ENCODE results near the gene RHBDL3. TPM values are rescaled to one million over a fixed set of nuclear protein-coding genes. Genes with fewer than 3 reads are reported as not detected.
"Not testable (repeated sequence)": the region's sequence is repeated elsewhere in the genome, so short reads cannot be mapped to it uniquely, and the experiment has no call there.

Gene RHBDL3
- total and polyA plus RNA-seq, 5 experiments from 2014 or later: not detected

GRCh38 chr17:32302037-32302436 is 36.4 kb downstream of the RHBDL3 start:
- Mint-ChIP-seq H3K4me3 (no peak overlapping the region), H3K27ac (no peak overlapping the region), H3K27me3 (peaks cover 0 to 2% (median 0%) of the 10 kb centered on the region in 5 donors), H3K36me3 (no peaks in the 10 kb centered on the region), H3K9me3 (no peaks in the 10 kb centered on the region), H3K4me1 (no peaks in the 10 kb centered on the region)
- DNase-seq: no peak
- ATAC-seq: no peak
- POLR2A ChIA-PET: no interaction called here

GRCh38 chr17:32302860-32303649 is 37.4 kb downstream of the RHBDL3 start:
- Mint-ChIP-seq H3K27ac (no peak overlapping the region), H3K4me3 (no peak overlapping the region), H3K27me3 (peaks cover 0 to 2% (median 0%) of the 10 kb centered on the region in 5 donors), H3K36me3 (no peaks in the 10 kb centered on the region), H3K4me1 (no peaks in the 10 kb centered on the region), H3K9me3 (no peaks in the 10 kb centered on the region)
- ATAC-seq (no peak), DNase-seq (no peak)
- POLR2A ChIA-PET: no interaction called here

GRCh38 chr17:32303781-32304288 is 38.2 kb downstream of the RHBDL3 start:
- Mint-ChIP-seq H3K4me1 (no peaks in the 10 kb centered on the region), H3K9me3 (no peaks in the 10 kb centered on the region), H3K4me3 (no peak overlapping the region), H3K27me3 (no peaks in the 10 kb centered on the region), H3K27ac (no peak overlapping the region), H3K36me3 (no peaks in the 10 kb centered on the region)
- ATAC-seq (no peak), DNase-seq (no peak)
- POLR2A ChIA-PET: no interaction called here

- POLR2A ChIA-PET: interaction anchor here (0.7 kb wide), 1 partner anchor 66 kb away, joined by 3 read pairs; no protein-coding TSS in a partner anchor
- Mint-ChIP-seq H3K27ac (peak overlapping the region in 1 of 10 donors; percentile 71), H3K4me3 (no peak overlapping the region), H3K4me1 (no peaks in the 10 kb centered on the region), H3K9me3 (no peaks in the 10 kb centered on the region), H3K36me3 (no peaks in the 10 kb centered on the region), H3K27me3 (peaks cover 0 to 1% (median 0%) of the 10 kb centered on the region in 5 donors)
- DNase-seq: no peak
- no peak for ATAC-seq
Observed at GRCh38 chr17:32305049-32305448, 39.4 kb downstream of the RHBDL3 start.

- Mint-ChIP-seq H3K4me3 (no peak overlapping the region), H3K9me3 (no peaks in the 10 kb centered on the region), H3K4me1 (no peaks in the 10 kb centered on the region), H3K27ac (no peak overlapping the region), H3K27me3 (peaks cover 0 to 2% (median 0%) of the 10 kb centered on the region in 5 donors), H3K36me3 (no peaks in the 10 kb centered on the region)
- no peak for DNase-seq
- no peak for ATAC-seq
- POLR2A ChIA-PET: no interaction called here
Observed at GRCh38 chr17:32307658-32308057, 42.0 kb downstream of the RHBDL3 start.

- Mint-ChIP-seq H3K9me3 (no peaks in the 10 kb centered on the region), H3K4me1 (no peaks in the 10 kb centered on the region), H3K36me3 (no peaks in the 10 kb centered on the region), H3K27me3 (peaks cover 0 to 9% (median 5%) of the 10 kb centered on the region in 5 donors), H3K4me3 (no peak overlapping the region), H3K27ac (no peak overlapping the region)
- no peak for ATAC-seq
- POLR2A ChIA-PET: no interaction called here
- no peak for DNase-seq
Observed at GRCh38 chr17:32311028-32311536, 45.5 kb downstream of the RHBDL3 start.

- POLR2A ChIA-PET: interaction anchor here (0.5 kb wide), 1 partner anchor 18 kb away, joined by 3 read pairs; no protein-coding TSS in a partner anchor
- DNase-seq (no peak), ATAC-seq (no peak)
- Mint-ChIP-seq H3K9me3 (no peaks in the 10 kb centered on the region), H3K4me3 (no peak overlapping the region), H3K36me3 (no peaks in the 10 kb centered on the region), H3K27me3 (peaks cover 2 to 10% (median 6%) of the 10 kb centered on the region in 5 donors), H3K27ac (no peak overlapping the region), H3K4me1 (peaks cover 0 to 6% (median 2%) of the 10 kb centered on the region in 4 donors)
Observed at GRCh38 chr17:32314636-32315035, 49.0 kb downstream of the RHBDL3 start.

GRCh38 chr17:32315171-32315570 is 49.5 kb downstream of the RHBDL3 start:
- peak overlapping the region in 1 of 10 donors; percentile 79 for H3K27ac Mint-ChIP-seq
- H3K4me3 Mint-ChIP-seq: no peak overlapping the region
- no peaks in the 10 kb centered on the region for H3K9me3 Mint-ChIP-seq
- H3K4me1 Mint-ChIP-seq: peaks cover 0 to 8% (median 2%) of the 10 kb centered on the region in 4 donors
- peaks cover 0 to 10% (median 6%) of the 10 kb centered on the region in 5 donors for H3K27me3 Mint-ChIP-seq
- no peaks in the 10 kb centered on the region for H3K36me3 Mint-ChIP-seq
- ATAC-seq (no peak), DNase-seq (no peak)
- POLR2A ChIA-PET: interaction anchor here (0.5 kb wide), 1 partner anchor 17 kb away, joined by 3 read pairs; no protein-coding TSS in a partner anchor

- H3K9me3 Mint-ChIP-seq, H3K4me3 Mint-ChIP-seq, DNase-seq, H3K4me1 Mint-ChIP-seq, H3K27ac Mint-ChIP-seq, POLR2A ChIA-PET, H3K36me3 Mint-ChIP-seq, ATAC-seq: not testable (repeated sequence)
- H3K27me3 Mint-ChIP-seq: peaks cover 0 to 10% (median 6%) of the 10 kb centered on the region in 5 donors
Observed at GRCh38 chr17:32316653-32317052, 51.0 kb downstream of the RHBDL3 start.

GRCh38 chr17:32317353-32317752 is 51.7 kb downstream of the RHBDL3 start:
- Mint-ChIP-seq H3K27me3 (peaks cover 0 to 10% (median 6%) of the 10 kb centered on the region in 5 donors), H3K9me3 (no peaks in the 10 kb centered on the region), H3K36me3 (no peaks in the 10 kb centered on the region), H3K27ac (peak overlapping the region in 2 of 10 donors; percentile 6 to 13), H3K4me3 (peak overlapping the region in 1 of 10 donors; percentile 8), H3K4me1 (peaks cover 0 to 8% (median 2%) of the 10 kb centered on the region in 4 donors)
- DNase-seq: no peak
- POLR2A ChIA-PET: no interaction called here
- ATAC-seq: no peak

- ATAC-seq (no peak), DNase-seq (no peak)
- H3K27me3 Mint-ChIP-seq: peaks cover 0 to 10% (median 6%) of the 10 kb centered on the region in 5 donors
- peaks cover 1 to 10% (median 4%) of the 10 kb centered on the region in 4 donors for H3K4me1 Mint-ChIP-seq
- H3K36me3 Mint-ChIP-seq: no peaks in the 10 kb centered on the region
- POLR2A ChIA-PET: no interaction called here
- H3K4me3 Mint-ChIP-seq: peak overlapping the region in 3 of 10 donors; percentile 9 to 73 (median 45)
- H3K9me3 Mint-ChIP-seq: no peaks in the 10 kb centered on the region
- no peak overlapping the region for H3K27ac Mint-ChIP-seq
Observed at GRCh38 chr17:32318071-32318470, 52.4 kb downstream of the RHBDL3 start.

GRCh38 chr17:32319548-32319905 is 53.9 kb downstream of the RHBDL3 start:
- peaks cover 7 to 23% (median 17%) of the 10 kb centered on the region in 4 donors for H3K4me1 Mint-ChIP-seq
- H3K27ac Mint-ChIP-seq: peak overlapping the region in 2 of 10 donors; percentile 48 to 52
- peak overlapping the region; percentile 65 to 87 (median 80) for H3K4me3 Mint-ChIP-seq
- H3K27me3 Mint-ChIP-seq: peaks cover 0 to 10% (median 6%) of the 10 kb centered on the region in 5 donors
- ATAC-seq (peak; percentile 89 to 90), DNase-seq (peak; percentile 49 to 82 (median 68))
- POLR2A ChIA-PET: interaction anchor here (0.7 kb wide), 3 partner anchors 123 to 1570 kb away, joined by 3 to 7 read pairs (median 3); no protein-coding TSS in a partner anchor
- H3K36me3 Mint-ChIP-seq: no peaks in the 10 kb centered on the region
- H3K9me3 Mint-ChIP-seq: no peaks in the 10 kb centered on the region

- H3K27ac Mint-ChIP-seq, DNase-seq, H3K36me3 Mint-ChIP-seq, H3K4me3 Mint-ChIP-seq, ATAC-seq, H3K9me3 Mint-ChIP-seq, POLR2A ChIA-PET: not testable (repeated sequence)
- Mint-ChIP-seq H3K27me3 (peaks cover 0 to 10% (median 3%) of the 10 kb centered on the region in 5 donors), H3K4me1 (peaks cover 7 to 24% (median 17%) of the 10 kb centered on the region in 4 donors)
Observed at GRCh38 chr17:32320080-32320479, 54.4 kb downstream of the RHBDL3 start.

Measured in naive thymus-derived CD8-positive, alpha-beta T cell (primary cell).